Activated CD4-positive, alpha-beta T cell treated with anti-CD3 and anti-CD28 coated beads, Interleukin-10, Interleukin-2, amounts not matched to agents 100 ng/mL and 50 ng/mL, durations not matched to agents 16 hours and 8 hours (primary cell): ENCODE data around the gene UBE2E3.
A peak's percentile ranks its signal among the peaks of the same experiment; 100 is the strongest.
"Not testable (repeated sequence)": the region's sequence is repeated elsewhere in the genome, so short reads cannot be mapped to it uniquely, and the experiment has no call there.

Source experiments
- DNase-seq: peaks from one replicate; pipeline ENCODE4 v3.0.0-alpha.2; 2020

The UBE2E3 gene

DNA sequence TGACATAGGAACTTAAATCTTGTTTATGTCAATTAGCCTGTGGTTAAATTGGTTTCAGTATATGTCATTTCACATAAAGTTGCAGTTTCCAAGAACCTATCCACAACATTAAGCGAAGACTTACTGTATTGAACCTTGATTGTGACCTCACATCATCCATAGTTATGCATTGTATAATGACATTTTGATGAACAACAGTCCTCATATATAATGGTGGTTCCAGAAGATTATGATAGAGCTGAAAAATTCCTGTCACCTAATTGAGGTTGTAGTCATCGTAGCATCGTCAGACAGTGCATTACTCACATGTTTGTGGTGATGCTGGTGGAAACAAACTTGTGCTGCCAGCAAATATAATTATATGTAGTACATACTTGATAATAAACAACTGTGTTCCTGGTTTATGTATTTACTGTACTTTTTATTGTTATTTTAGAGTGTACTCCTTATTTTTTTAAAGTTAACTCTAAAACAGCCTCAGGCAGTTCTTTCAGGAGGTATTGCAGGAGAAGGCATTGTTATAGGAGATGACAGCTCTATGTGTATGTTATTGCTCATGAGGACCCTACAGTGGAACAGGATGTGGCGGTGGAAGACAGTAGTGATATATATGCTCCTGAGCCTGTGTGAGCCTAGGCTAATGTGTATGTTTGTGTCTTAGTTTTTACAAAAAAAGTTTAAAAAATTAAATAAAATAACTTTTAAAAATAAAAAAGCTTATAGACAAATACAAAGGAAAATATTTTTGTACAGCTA lies 56.6 kb downstream of the UBE2E3 start:
- peak; percentile 49 for DNase-seq

DNA sequence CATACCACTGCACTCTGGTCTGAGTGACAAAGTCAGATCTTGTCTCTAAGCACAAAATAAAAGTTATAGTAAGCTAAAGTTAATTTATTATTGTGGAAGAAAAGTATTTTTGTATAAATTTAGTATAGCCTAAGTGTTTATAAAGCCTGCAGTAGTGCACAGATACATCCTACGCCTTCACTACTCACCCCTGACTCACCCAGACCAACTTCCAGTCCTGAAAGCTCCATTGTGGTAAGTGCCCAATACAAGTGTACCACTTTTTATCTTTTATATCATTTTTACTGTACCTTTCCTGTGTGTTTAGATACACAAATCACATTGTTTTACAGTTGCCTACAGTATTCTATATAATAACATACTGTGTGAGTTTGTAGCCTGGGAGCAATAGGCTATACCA lies 57.5 kb downstream of the UBE2E3 start:
- peak; percentile 21 for DNase-seq

DNA sequence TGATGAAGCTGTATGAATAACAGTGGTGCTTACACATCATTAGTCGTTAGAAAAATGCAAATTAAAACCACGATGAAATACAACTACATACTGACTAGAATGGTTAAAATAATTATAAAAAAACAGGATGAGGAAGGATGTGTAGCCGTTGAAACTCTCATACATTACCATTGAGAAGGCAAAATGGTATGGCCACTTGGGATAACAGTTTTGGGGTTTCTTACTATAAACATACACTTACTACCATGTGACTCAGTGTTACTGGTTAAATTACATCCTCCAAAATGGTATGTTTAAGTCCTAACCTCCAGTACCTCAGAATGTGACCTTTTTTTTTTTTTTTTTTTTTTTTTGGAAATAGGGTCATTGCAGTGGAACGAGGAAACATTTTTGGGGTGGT lies 58.4 kb downstream of the UBE2E3 start:
- no peak for DNase-seq

DNA sequence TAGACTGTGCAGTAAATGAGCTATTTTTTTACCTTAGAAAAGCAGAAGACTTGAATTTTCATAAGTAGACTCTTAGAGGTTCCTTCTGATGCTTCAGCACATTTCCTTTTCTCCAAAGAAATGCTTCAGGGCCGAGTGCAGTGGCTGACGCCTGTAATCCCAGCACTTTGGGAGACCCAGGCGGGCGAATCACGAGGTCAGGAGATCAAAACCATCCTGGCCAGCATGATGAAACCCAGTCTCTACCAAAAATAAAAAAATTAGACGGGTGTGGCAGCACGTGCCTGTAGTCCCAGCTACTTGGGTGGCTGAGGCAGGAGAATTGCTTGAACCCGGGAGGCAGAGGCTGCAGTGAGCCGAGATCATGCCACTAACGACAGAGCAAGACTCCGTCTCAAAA lies 60.4 kb downstream of the UBE2E3 start:
- DNase-seq = not testable (repeated sequence)

DNA sequence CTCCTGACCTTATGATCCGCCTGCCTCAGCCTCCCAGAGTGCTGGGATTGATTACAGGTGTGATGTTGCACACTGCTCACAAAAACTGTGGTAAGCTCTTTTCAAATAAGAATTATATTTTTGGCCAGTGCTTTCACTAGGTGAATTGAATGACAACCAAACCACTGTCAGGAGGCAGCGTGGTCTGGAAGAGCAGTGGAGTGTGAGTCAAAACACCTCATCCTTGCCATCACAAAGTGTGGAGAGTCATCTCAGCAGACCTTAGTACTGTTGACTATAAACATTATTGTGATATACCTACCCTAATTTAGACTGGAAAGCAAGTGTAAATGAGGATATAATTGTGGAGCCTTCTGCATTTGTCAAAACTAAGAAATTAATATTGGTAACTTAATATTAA lies 61.3 kb downstream of the UBE2E3 start:
- peak; percentile 48 for DNase-seq

DNA sequence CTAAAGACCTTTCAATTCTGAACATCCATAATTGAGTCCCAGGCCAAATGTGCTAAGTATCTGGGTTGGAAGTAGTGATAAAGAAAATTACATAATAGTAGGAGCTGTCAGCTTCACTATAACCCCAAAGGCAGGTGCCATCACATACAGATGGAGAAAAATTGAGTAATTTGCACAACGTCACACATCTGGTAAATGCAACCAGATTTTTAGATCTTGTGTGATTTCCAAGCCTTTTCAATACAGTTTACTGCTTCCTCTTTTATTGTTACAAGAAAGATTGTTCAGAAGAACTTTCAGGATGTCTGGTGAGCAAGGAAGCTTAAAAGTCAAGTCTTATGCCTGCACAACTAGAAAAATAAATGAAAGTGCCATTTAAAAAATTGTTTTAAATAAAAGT lies 62.3 kb downstream of the UBE2E3 start:
- DNase-seq = no peak

DNA sequence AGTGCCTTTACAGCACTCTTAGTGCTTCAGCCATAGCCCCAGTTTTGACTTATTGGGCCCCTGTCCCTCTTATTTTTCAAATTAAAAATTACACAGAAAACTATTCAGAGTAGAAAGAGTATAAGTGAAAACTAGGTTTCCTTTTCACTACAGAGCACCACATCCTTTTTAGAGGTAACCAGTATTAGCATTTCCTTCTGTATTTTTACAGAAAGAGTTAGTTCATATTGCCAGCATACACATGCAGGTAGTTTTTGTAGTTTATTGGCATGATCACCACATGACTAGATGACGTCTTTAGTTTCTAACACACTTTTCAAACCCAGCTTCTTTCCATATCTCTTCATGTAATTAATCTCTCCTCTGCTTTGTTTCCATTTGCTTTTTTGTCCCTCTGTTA lies 66.4 kb downstream of the UBE2E3 start:
- peak; percentile 2 for DNase-seq

DNA sequence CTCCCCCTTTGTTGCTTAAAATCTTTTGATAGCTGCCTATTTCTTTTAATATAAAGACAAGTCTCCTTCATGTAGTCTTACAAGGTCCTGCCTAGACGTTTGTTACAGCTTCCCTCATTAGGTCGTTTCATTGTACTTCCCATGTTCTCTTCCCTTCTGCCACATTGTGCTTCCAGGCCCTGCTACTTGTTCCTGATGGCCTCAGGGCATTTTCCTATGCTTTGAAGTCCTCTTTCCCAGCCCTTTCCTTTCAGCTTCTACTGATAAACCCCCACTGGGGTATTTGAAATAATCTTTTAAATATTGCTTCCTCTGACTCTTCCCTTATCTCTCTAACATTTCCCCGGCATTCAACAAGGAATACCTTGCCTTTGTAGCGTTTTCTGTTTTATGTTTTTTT lies 67.4 kb downstream of the UBE2E3 start:
- DNase-seq = no peak

DNA sequence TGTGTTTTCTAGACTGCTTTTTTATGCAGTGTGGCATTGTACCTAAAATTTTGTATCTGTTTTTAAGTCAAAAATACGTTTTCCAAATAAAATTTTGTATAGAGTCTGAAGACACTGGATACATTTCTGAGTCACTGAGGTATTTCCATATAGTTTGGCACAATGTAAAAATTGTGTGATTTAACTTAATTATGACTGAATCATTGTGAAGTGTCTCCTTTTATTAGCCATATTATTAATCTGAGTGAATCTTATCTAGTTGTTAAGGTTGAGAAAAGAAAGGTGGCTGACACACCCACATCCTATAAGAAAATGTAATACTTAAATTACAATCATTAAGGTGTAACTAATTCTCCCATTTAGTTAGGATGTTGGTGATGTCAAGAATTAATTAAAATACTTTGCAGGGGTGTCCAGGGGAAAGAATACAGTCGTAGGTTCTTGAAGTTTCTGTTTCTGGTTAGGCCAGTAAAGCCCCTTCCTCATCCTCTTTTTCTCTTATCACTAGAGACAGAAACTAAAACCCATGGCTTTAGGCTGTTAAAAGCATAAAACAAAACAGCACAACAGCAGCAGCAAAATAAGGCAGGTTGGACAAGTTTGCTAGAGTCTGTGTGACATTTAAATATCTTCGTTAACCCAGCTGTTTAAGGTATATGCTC lies 71.6 kb downstream of the UBE2E3 start:
- DNase-seq = no peak

DNA sequence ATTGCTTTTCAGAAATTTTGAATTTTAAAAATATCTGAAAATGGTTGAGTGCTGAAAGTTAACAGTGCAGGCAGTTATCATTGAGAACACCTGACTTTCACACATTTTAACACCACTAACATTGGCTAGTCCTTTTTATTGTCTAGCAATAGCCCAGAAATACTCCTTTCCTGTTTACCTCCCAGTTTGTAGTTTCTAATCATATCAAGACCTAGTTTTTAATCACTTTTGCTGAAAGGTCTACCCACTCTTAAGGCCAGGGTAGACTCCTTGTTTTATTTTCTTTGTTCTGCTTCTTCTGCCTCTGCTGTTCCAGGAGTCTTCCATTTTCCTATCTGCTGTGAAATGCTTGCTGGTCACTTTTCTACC lies 72.1 kb downstream of the UBE2E3 start:
- DNase-seq = peak; percentile 28

DNA sequence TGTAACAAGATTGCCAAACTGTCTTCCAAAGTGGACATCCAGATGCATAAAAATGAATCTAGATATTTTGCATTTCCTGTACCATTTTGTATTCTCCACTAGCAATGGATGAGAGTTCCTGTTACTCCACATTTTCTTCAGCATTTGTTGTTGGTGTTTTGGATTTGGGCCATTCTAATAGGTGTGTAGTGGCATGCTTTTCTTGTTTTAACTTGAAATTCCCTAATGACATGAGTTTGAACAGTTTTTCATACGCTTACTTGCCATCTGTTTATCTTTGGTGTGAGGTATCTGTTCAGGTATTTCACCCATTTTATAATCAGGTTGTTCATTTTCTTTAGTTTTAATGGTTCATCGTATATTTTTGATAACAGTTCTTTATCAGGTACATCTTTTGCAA lies 73.9 kb downstream of the UBE2E3 start:
- DNase-seq = no peak

DNA sequence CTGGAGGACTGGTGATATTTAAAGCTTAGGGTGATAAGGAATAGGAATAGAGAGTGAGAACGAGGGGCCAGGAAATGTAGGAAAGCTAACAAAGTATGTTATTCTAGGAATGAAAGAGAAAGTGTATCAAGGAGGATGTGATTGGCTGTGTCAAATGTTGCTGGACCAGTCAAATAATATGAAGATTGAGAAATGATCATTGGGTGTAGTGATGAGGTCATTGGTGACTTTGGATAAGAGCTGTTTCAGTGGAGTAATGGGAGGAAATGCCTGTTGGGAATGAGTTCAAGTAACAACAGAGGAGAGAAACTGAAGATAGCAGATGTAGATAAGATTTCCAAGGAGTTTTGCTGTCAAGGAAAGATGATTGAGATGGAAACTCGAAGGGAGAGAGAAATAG lies 74.4 kb downstream of the UBE2E3 start:
- no peak for DNase-seq

DNA sequence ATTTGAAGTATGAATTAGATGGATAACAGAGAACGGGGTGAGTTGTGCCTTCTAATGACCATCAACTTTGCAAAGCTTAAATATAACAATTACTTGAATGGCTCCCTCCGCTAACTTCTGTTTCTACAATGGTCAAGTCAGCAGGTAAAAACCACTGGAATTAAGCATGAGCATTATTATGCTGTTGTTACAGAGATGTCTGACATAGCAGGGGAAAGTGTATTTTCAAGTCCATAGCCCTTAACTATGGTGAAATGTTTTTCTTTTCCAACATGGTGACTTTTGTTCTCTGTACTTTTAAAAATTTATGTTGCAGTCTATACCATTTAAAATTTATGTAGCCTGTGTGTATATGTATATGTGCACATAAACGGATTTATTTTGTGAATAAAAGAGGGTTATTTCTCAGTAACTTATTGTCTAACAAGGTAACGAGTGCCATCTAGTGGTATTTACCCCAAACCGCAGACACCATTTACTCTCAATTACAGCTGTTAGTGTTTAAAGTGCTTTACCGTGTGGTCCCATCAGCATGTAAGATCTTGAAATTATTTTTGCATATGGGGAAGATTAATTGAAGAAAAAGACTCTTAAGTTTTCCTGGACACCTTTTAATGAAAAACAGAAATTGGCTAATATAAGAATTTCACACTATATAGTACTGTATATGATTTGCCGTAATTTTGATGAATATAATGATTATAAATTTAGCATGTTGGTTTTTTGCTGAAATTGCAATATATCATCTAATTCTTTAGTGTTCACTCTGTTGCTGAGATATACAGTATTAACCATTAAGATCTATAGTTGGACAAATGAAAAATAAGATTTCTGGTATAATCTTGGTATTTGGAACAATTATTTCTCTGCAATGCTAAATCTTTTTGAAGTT lies 78.2 kb downstream of the UBE2E3 start:
- DNase-seq = peak; percentile 50

DNA sequence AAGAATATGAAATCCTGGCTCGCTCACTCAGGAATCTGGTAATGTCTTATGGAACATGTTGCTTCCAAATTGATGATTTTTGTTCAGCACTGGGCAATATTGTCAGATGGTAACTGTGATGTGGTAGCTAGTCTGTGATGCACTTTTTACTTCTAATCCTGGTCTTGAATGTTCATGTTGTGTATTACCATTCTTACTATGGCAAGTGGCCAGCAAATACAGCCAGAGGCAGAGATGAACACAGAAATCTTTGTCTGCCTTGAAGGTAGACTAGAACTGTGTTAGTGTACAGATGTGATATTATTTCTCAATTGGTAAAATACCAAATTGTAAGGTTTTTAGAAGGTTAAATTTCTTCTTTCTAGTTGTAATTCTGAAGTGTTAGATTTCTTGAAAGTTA lies 83.3 kb downstream of the UBE2E3 start:
- no peak for DNase-seq

DNA sequence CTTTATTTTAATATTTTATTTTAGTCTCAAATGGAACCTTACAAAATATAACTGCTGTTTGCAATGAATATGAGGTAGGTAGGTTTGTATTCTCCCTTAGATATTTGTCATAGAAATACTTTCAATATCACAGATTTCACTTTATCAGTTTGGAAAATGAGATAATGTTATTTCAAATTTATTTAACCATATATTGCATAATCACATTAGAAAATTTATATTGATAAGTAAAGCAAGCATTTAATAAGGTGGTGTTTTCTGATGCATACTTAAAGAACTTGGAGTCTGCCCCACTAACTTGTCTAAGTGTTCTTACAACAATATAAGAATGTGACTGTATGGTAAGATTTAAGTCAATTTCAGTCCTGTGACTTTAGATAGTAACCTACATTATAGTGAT lies 85.1 kb downstream of the UBE2E3 start:
- no peak for DNase-seq

DNA sequence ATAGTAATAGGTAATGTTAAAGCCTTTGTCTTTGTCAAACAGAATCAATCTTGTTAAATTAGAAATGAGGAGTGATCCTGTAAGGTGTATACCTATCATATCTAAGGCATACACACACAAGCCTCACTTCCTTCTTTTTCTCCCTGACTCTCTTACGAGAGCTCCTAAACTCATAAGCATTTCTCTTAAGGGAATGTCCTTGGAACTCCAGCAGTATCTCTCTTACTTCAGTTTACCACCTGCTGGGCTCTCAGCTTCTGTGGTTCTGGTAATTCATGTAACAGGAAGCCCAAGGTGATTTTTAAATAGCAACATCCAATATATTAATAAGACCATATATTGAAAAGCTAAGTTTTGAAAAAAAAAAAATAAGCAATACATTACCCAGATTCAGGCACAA lies 85.9 kb downstream of the UBE2E3 start:
- DNase-seq = no peak

DNA sequence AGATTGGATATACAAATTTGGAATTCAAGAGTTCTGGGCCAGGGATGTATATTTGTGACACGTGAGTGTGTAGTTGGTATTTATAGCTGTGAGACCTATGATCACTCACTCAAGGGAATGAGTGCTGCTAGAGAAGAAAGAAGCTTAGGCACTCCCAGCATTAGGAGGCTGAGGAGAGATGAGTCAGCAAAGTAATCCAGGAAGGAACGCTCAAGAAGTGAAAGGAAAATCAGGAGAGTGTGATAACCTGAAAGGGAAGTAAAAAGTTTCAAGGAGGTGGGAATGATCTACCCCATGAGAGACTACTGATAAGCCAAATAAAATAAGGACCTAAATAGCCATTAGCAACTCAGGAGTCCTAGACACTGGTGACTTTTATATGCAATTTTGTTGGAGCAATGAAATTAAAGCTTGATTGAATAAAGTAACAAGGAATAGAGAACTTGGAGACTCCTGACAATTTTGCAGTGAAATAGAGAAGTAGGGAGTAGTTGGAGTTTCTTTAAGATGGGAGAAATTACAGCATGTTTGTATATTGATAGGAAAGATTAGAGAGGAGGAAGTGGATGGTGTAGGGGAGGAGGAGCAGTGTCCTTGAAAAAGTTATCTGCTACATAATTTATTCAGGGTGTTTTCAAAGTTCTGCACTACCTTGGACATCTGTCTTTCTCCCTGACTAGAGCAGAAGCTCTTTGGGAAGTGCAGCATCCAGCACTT lies 89.9 kb downstream of the UBE2E3 start:
- DNase-seq = no peak

DNA sequence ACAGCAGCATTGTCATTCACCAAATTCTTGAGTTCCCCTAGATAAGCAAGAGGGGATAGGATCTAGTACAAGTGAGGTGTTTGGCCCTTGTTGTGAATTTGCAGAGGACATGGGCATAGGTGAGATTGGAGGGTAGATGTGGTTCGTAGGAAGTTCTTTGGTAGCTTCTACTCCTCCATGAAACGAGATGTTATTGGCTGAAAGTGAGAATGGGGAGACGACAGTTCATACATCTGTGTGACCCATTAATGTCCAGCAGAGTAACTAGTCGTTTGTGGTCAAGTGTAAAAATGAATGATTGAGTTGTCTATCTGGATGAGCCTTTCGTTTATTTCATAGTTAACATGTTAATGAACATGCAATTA lies 90.4 kb downstream of the UBE2E3 start:
- no peak for DNase-seq

DNA sequence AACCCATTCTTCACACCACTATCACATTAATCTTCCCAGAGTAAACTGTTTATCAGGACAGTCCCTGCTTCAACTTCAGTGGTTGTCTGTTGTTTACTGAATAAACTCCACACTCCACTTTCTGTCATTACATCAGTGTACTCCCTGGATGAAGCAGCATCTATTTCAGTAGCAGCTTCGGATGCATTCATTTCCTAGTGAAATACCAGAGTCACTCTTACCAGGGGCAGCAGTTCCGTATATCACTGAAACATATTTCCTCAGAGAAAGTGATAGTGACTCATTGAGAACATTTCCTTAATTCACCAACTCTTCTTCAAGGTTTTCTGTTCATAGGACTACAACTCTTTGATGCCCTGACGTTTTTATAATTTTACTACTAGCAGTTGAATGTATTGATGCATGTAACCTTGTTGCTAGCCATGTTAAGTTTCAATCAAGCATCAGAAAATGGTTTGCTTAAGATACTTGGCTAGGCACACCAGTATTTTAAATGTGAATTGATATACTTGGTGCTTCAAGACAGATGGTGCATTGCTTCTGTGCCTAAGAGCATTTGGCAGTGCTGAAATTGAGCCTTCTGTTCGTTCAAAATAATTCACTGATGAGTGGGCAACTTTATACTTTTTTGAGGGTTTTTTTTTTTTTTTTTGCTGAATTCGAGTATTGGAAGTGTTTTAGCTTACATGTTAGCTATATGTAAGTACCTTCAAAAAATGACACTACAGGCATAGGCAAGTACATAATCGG lies 92.3 kb downstream of the UBE2E3 start:
- no peak for DNase-seq

DNA sequence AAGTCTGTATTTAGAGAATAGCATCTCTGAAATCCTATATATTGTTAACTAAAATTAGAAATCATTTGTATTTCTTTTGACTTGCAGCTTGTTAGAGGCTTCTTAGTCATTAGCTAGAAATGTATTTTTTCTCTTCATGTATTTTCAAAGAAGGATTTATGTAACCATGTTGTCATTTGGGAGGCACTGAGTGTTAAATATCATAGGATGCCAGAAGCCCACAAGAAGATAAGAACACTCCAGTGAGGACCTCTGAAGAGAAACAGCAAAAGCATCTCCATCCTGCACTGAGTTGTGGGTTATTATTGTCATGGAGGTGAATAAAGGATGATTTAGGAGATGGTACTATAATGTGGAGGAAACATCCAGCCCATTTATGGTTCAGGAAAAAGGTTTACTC lies 93.5 kb downstream of the UBE2E3 start:
- no peak for DNase-seq

DNA sequence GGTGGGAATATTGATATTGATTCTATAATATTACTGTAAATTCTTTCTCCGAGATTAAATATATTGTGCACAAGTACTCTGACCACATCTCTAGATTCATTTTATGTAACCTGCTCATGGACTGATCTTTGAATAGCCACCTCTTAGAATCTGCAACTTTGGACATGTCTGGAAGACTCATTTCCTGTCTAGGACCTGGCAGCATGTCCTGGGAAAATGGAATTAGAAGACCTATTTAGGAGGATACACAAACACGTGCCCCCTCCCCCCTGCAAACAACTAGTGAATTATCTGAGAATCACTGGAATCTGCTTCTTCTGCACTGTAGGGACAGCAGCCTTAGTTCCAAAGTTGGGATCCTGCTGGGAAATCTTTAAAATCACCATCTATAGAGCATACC lies 94.1 kb downstream of the UBE2E3 start:
- DNase-seq = no peak

DNA sequence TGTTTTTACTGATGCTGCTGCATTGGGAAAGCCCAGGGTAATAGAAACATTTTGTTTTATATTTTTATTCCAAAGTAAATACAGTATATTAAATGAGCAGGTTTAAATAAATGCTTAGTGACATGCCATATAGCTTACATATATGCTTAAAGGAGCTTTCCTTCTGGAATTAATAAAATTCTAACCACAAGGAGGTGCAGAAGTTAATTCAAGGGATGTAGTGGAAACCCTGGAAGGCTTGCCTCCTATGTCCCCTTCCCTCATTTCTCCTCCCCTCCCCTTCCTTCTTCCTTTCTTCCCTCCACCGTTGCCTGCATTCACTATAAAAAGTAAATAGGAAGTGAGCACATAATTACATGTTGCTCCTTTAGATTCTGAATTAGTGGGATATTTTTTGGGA lies 96.3 kb downstream of the UBE2E3 start:
- no peak for DNase-seq
